ENCODE measurements around the gene USP17L22.
"Not testable (repeated sequence)": the region's sequence is repeated elsewhere in the genome, so short reads cannot be mapped to it uniquely, and the experiment has no call there.

- not testable (repeated sequence) for TF ChIP-seq CTCF (IDR thresholded peaks at IDR 0.05; ENCODE audit: low read length); EZH2 (optimal IDR thresholded peaks at IDR 0.05; ENCODE audit: low read depth, low read length); EZH2phosphoT487 (IDR thresholded peaks at IDR 0.05; ENCODE audit: low read length)
Observed at GRCh38 chr4:9271719-9272118, 4.3 kb downstream of the USP17L22 start.

All from MM.1S (cell line).